Karpas-422 (cell line): ENCODE results near the gene ADARB2. TPM values are rescaled to one million over a fixed set of nuclear protein-coding genes. Genes with fewer than 3 reads are reported as not detected.

Source experiments
- DNase-seq: peaks from one replicate; pipeline ENCODE4 v3.0.0-alpha.2; 2015
- H2AFZ ChIP-seq: fragments of 200-600 bp; sonication (generic); 2 replicates; pipeline ENCODE4 v1.6.1; 2014; ENCODE audit warnings: antibody characterized with exemption, low read length, mixed read lengths
- H3K27ac ChIP-seq: fragments of 200-600 bp; sonication (generic); 2 replicates; pipeline ENCODE4 v1.5.1; 2014; ENCODE audit warnings: mild to moderate bottlenecking, low read length, moderate library complexity
- H3K27me3 ChIP-seq: fragments of 200-600 bp; sonication (generic); 2 replicates; pipeline ENCODE4 v1.6.1; 2014; ENCODE audit warnings: low read length, mixed read lengths
- H3K36me3 ChIP-seq: fragments of 200-600 bp; sonication (generic); 2 replicates; pipeline ENCODE4 v1.6.1; 2014; ENCODE audit warnings: low read length, mixed read lengths; ENCODE audit not compliant: insufficient read depth
- H3K4me1 ChIP-seq: fragments of 200-600 bp; sonication (generic); 2 replicates; pipeline ENCODE4 v1.6.1; 2014; ENCODE audit warnings: mild to moderate bottlenecking, low read length, mixed read lengths
- H3K4me2 ChIP-seq: fragments of 200-600 bp; sonication (generic); 2 replicates; pipeline ENCODE4 v1.6.1; 2014; ENCODE audit warnings: low read length, low read depth, mild to moderate bottlenecking; ENCODE audit not compliant: poor library complexity, severe bottlenecking
- H3K4me3 ChIP-seq: fragments of 200-600 bp; sonication (generic); 2 replicates; pipeline ENCODE4 v1.5.1; 2014; ENCODE audit warnings: mild to moderate bottlenecking, antibody characterized with exemption, low read length, mixed read lengths
- H3K79me2 ChIP-seq: fragments of 200-600 bp; sonication (generic); 2 replicates; pipeline ENCODE4 v1.6.1; 2014; ENCODE audit warnings: mild to moderate bottlenecking, low read length, mixed read lengths
- H3K9ac ChIP-seq: fragments of 200-600 bp; sonication (generic); 2 replicates; pipeline ENCODE4 v1.6.0; 2014; ENCODE audit warnings: low read length
- H3K9me2 ChIP-seq: fragments of 200-600 bp; sonication (generic), shearing (Covaris generic); replicated peaks from 2 replicates; pipeline ENCODE4 v1.6.0; 2014; ENCODE audit warnings: mild to moderate bottlenecking, low read length, moderate library complexity; ENCODE audit not compliant: insufficient read depth
- H3K9me3 ChIP-seq: fragments of 300-700, 200-600 bp; sonication (generic); 2 replicates; pipeline ENCODE4 v1.6.1; 2014; ENCODE audit warnings: low read length, mixed read lengths
- H4K20me1 ChIP-seq: fragments of 200-600 bp; sonication (generic); 2 replicates; pipeline ENCODE4 v1.6.1; 2014; ENCODE audit warnings: mild to moderate bottlenecking, antibody characterized with exemption, low read length, low read depth; ENCODE audit not compliant: insufficient read depth
- total RNA-seq: library from RNA; depleted of rRNA; stranded (reverse); fragments of >200 nt; shearing (Covaris generic); gene quantifications from 2 replicates; pipeline ENCODE4 v1.2.3, GENCODE V29; 2014; ENCODE audit warnings: low replicate concordance

The ADARB2 gene
- total RNA-seq, 1 experiment from 2014 or later, result not detected

DNA sequence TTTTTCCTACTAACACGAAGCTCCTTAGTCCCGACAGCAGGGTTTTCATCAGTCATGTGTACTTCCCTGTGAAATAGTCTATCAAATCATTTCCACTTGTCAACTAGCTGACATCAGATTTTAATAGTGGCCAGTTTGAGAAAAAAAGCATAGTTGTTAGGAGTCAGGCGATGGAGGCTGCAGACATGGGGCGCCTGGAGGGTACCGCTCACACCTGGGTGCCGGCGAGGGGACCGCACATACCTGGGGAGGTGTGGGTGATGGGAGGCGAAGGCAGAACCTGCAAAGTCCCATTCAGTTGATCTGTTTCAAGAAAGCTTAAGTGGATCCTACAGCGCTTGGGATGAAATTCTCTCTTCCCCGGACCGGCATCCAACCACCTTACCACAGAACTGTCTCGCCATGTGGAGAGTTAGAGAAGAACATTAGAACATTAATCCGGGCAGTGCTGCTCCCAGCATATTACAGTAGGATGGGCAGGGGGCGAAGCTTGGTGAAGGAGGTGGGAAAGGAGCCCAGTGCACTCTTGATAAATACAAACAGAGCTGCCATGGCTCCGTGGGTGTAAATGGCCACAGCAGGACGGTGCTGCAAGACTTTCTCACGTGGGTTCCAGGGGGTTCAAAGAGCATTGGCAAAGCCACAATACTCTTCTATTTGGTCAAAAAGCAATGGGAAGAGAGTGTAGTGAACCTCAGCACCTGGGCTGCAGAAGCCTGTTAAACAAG is 24.2 kb downstream of the ADARB2 start:
- H3K27ac ChIP-seq, result no peak overlapping the region
- H3K9me3 ChIP-seq, result no peaks in the 10 kb centered on the region
- no peaks in the 10 kb centered on the region for H3K27me3 ChIP-seq
- no peak overlapping the region for H3K4me3 ChIP-seq
- no peak overlapping the region for H3K9ac ChIP-seq
- no peak for DNase-seq
- H3K36me3 ChIP-seq, result no peaks in the 10 kb centered on the region
- no peak overlapping the region for H2AFZ ChIP-seq
- H3K4me1 ChIP-seq, result peaks cover 4% of the 10 kb centered on the region; the same call in 1 of the 2 replicates
- no peaks in the 10 kb centered on the region for H3K9me2 ChIP-seq
- no peaks in the 10 kb centered on the region for H4K20me1 ChIP-seq
- no peak overlapping the region for H3K4me2 ChIP-seq
- H3K79me2 ChIP-seq, result no peaks in the 10 kb centered on the region

DNA sequence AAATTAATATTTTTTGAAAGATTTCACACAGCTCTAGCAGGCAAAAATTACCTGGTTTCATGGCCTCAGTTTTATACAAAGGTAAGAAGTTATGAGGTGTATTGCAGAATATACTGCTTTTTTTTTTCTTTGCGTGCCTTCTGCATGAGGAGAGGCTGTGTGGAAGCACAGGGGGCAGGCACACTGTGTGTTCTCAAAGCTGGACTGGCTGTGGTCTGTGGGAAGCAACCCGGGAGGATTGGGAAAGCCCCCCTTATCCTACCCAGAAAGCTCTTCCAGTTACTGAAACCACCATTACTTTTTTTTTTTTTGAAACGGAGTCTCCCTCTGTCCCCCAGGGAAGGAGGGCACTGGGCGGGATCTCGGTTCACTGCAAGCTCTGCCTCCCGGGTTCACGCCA is 25.0 kb downstream of the ADARB2 start:
- H3K4me1 ChIP-seq, result peaks cover 4% of the 10 kb centered on the region; the same call in 1 of the 2 replicates
- no peaks in the 10 kb centered on the region for H3K79me2 ChIP-seq
- no peak overlapping the region for H3K27ac ChIP-seq
- H3K36me3 ChIP-seq, result no peaks in the 10 kb centered on the region
- no peak for DNase-seq
- H3K27me3 ChIP-seq, result no peaks in the 10 kb centered on the region
- no peak overlapping the region for H3K4me3 ChIP-seq
- H3K4me2 ChIP-seq, result no peak overlapping the region
- no peak overlapping the region for H2AFZ ChIP-seq
- H3K9ac ChIP-seq, result no peak overlapping the region
- no peaks in the 10 kb centered on the region for H4K20me1 ChIP-seq
- H3K9me3 ChIP-seq, result no peaks in the 10 kb centered on the region
- H3K9me2 ChIP-seq, result no peaks in the 10 kb centered on the region

DNA sequence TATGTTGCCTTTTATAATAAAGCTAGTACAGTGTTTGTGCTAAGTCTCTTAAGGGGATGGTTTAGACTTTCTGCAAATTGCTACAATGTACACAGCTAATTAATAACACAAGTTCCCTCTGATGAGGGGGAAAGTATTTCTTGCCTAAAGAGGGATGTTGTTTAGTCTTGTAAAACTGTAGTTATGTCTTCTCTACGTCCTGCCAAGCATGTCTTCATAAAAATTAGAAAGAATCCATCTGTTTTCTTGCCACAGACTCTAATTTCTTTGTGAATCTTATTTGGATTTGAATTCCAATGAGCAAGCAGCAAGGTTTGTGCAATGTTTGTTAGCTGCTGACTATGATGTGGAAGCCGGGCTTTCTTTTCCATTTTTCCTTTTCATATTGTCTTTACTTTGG is 28.2 kb downstream of the ADARB2 start:
- no peak overlapping the region for H3K9ac ChIP-seq
- no peaks in the 10 kb centered on the region for H3K9me3 ChIP-seq
- no peaks in the 10 kb centered on the region for H3K9me2 ChIP-seq
- H3K27ac ChIP-seq, result no peak overlapping the region
- no peaks in the 10 kb centered on the region for H3K27me3 ChIP-seq
- H2AFZ ChIP-seq, result no peak overlapping the region
- peaks cover 4% of the 10 kb centered on the region; the same call in 1 of the 2 replicates for H3K4me1 ChIP-seq
- no peaks in the 10 kb centered on the region for H3K36me3 ChIP-seq
- H3K79me2 ChIP-seq, result no peaks in the 10 kb centered on the region
- H3K4me2 ChIP-seq, result no peak overlapping the region
- DNase-seq, result no peak
- H3K4me3 ChIP-seq, result no peak overlapping the region
- H4K20me1 ChIP-seq, result no peaks in the 10 kb centered on the region

DNA sequence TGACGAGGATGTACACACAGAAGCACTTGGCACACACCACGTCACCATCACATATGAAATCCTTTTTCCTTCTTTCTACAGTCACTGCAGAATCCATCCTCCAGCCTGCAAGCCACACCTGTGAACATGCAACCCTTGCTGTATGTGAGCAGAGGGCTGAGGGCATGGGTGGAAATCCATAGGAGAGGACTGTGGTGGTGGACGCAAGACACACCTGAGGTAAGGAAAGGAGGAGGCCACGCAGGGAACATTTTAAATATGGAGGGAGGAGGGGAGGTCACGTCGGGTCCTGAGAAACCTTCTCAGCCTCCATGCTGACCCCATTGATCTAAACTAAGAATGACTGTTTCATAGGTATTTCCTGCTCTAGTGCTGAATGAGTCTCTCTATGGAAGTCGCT is 28.6 kb downstream of the ADARB2 start:
- Histone ChIP-seq H2AFZ (no peak overlapping the region), H3K79me2 (no peaks in the 10 kb centered on the region), H4K20me1 (no peaks in the 10 kb centered on the region), H3K9me2 (no peaks in the 10 kb centered on the region), H3K9me3 (no peaks in the 10 kb centered on the region), H3K4me2 (no peak overlapping the region), H3K4me1 (peaks cover 4% of the 10 kb centered on the region; the same call in 1 of the 2 replicates), H3K27ac (no peak overlapping the region), H3K36me3 (no peaks in the 10 kb centered on the region), H3K4me3 (no peak overlapping the region), H3K27me3 (no peaks in the 10 kb centered on the region), H3K9ac (no peak overlapping the region)
- no peak for DNase-seq

DNA sequence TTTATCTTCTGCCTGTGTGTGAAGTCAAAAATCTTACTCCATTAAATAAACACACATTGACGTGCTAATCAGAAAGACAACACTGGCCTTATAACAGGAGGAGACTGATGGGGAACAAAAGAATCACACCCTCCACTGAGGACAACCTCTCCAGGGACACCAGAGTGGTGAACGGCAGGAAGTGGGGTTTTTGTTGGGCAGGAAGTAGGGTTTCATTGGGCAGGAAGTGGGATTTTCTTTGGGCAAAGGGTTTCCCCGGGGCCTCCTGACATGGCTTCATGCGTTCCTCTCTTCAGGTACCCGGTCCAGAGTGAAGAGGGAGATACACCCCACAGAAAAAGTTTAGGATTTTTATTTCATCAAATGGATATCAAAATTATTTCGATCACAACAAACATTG is 30.6 kb downstream of the ADARB2 start:
- H3K9me2 ChIP-seq, result no peaks in the 10 kb centered on the region
- no peak overlapping the region for H3K4me3 ChIP-seq
- no peaks in the 10 kb centered on the region for H4K20me1 ChIP-seq
- H3K9me3 ChIP-seq, result no peaks in the 10 kb centered on the region
- H3K79me2 ChIP-seq, result no peaks in the 10 kb centered on the region
- no peak overlapping the region for H3K27ac ChIP-seq
- no peaks in the 10 kb centered on the region for H3K27me3 ChIP-seq
- H3K36me3 ChIP-seq, result no peaks in the 10 kb centered on the region
- peak; percentile 57 for DNase-seq
- no peak overlapping the region for H3K9ac ChIP-seq
- H2AFZ ChIP-seq, result no peak overlapping the region
- H3K4me1 ChIP-seq, result peaks cover 4% of the 10 kb centered on the region; the same call in 1 of the 2 replicates
- no peak overlapping the region for H3K4me2 ChIP-seq

DNA sequence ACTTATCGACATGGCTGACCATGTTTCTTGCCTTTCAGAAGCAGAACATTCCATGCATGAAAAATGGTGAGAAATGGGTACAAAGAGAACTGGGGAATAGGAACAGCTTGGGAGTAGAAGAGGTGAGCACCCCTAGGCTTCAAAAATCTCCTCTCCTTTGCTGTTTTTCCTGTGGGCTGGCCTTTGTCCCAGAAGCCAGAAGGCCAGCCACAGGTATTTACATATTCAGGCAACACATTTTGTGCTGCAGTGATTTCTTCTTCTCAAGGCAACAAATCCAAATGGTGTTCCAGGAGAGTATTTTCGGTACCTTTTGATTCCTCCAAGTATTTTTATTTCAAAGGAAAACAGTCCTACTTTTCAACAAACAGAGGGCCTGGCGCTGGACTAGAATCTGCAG is 31.1 kb downstream of the ADARB2 start:
- Histone ChIP-seq H3K9me2 (no peaks in the 10 kb centered on the region), H3K27me3 (no peaks in the 10 kb centered on the region), H3K9me3 (no peaks in the 10 kb centered on the region), H3K4me2 (no peak overlapping the region), H3K4me3 (no peak overlapping the region), H2AFZ (no peak overlapping the region; the same call in 1 of the 2 replicates), H3K4me1 (peaks cover 4% of the 10 kb centered on the region; the same call in 1 of the 2 replicates), H3K9ac (no peak overlapping the region), H4K20me1 (no peaks in the 10 kb centered on the region), H3K36me3 (no peaks in the 10 kb centered on the region), H3K27ac (no peak overlapping the region), H3K79me2 (no peaks in the 10 kb centered on the region)
- no peak for DNase-seq

DNA sequence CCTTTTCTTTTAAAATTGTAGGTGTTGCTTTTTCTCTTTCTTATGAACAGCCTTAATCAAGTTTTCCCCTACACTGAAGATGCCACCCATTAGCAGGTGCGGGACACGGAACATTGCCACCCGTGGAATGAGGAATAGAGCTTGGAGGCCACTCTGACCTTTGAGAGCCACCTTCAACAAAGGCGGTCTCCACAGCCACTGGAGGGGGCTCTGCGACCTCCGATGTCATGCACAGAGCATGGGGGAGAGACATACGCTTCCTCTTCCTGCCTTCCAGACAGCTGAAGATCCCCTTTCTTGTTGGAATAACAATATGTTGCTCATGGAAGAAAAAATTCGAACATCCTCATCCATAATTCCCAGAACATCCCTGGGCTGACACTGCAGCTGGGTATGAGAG is 39.1 kb downstream of the ADARB2 start:
- Histone ChIP-seq H3K4me2 (no peak overlapping the region), H3K9me3 (no peaks in the 10 kb centered on the region), H3K4me1 (no peaks in the 10 kb centered on the region), H3K4me3 (no peak overlapping the region), H3K36me3 (no peaks in the 10 kb centered on the region), H3K27me3 (no peaks in the 10 kb centered on the region), H3K79me2 (no peaks in the 10 kb centered on the region), H3K27ac (no peak overlapping the region), H2AFZ (no peak overlapping the region), H3K9me2 (no peaks in the 10 kb centered on the region), H4K20me1 (no peaks in the 10 kb centered on the region), H3K9ac (no peak overlapping the region)
- DNase-seq, result no peak

DNA sequence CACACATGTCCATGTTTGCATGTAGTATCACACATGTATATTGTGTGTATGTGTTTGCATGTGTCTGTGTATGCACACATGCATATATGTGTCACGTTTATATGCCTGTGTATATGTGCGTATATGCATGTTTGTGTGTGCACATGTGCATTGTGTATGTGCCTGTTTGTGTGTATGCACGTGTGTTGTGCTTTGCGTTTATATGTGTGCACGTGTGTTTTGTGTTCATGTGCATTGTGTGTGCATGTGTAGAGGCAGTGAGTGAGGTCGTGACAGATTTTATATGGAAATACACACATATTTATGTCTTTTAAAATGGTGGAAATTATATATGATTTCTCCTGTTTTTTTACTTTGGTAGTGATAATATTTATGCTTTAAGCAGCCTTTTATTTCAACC is 41.2 kb downstream of the ADARB2 start:
- Histone ChIP-seq H3K9me2 (no peaks in the 10 kb centered on the region), H3K4me2 (no peak overlapping the region), H3K4me1 (no peaks in the 10 kb centered on the region), H3K9ac (no peak overlapping the region), H3K9me3 (no peaks in the 10 kb centered on the region), H3K27me3 (no peaks in the 10 kb centered on the region), H3K4me3 (no peak overlapping the region), H4K20me1 (no peaks in the 10 kb centered on the region), H3K79me2 (no peaks in the 10 kb centered on the region), H3K36me3 (no peaks in the 10 kb centered on the region), H2AFZ (no peak overlapping the region), H3K27ac (no peak overlapping the region)
- no peak for DNase-seq
